Activated CD4-positive, alpha-beta T cell treated with anti-CD3 and anti-CD28 coated beads for 48 hours (primary cell): ENCODE results near the gene PCDHGC5.

Experiments
- DNase-seq: peaks from one replicate; pipeline ENCODE4 v3.0.0-alpha.2; 2020

The PCDHGC5 gene

DNA sequence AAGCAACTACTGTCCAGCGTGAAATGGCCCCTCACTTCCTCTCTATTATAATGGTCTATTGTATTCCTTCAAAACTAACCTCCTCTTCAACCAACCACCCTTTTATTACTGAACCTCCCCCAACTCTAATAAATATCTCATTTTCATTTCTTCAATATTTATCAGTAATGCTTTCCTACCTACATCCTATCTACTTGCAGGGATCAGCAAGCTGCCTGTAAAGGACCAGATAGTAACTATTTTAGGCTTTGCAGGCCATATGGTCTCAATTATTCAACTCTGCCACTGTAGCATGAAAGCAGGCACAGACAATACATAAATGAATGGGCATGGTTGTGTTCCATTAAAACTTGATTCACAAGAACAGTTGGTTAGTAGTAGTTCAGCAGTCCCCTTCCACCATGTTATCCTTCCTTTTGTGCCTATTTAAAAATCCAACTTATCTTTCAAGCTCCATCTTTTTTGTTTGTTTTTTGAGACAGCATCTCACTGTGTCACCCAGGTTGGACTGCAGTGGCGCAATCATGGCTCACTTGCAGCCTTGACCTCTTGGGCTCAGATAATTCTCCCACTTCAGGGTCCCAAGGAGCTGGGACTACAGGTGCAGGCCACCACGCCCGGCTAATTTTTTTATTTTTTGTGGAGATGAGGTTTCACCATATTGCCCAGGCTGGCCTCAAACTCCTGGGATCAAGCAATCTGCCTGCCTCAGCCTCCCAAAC, 45.8 kb downstream of the PCDHGC5 start:
- DNase-seq: no peak
